ENCODE data around the gene REPIN1. TPM values are rescaled to one million over a fixed set of nuclear protein-coding genes. Genes with fewer than 3 reads are reported as not detected.
A peak's percentile ranks its signal among the peaks of the same experiment; 100 is the strongest.

The REPIN1 gene
- total RNA-seq, 1 experiment from 2014 or later, result 106 TPM

DNA sequence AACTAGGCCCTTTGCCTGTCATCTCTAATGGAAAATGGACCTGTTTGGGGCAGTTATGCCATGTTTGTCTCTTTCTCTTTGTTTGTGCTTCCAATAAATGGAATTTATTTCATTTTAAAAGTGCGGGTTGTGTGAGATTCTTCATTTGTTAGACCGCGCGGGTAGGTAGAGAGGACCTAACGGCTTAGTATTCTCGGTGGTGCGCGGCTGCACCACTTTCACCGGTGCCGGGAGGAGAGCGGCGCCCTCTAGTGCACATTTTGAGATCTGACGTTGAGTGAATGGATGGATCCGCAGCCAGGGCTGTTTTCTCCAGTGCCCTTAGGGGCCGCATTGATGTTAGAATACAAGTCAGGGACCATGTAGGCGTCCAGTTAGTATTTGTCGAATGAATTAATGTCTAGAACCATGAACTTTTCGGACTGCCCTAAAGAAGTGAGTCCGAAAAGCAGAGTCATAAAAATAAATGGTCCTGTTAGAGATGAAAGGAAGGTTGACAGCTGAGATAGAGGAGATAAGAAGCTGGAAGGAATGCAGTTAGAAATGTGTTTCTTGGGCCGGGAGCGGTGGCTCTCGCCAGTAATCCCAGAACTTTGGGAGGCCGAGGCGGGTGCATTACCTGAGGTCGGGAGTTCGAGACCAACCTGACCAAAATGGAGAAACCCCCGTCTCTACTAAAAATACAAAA, 52.5 kb downstream of the REPIN1 start:
- Histone ChIP-seq H3K27ac (ENCODE audit: low read depth, low read length) (no peak overlapping the region), H3K4me1 (ENCODE audit: control insufficient read depth in 1 of 2, insufficient read depth in 2 of 2, low read length in 2 of 2) (peaks cover 5 to 10% of the 10 kb centered on the region in 2 experiments; a peak in 3 of 4 replicates), H4K20me1 (ENCODE audit: insufficient read depth) (no peaks in the 10 kb centered on the region), H3K9me2 (ENCODE audit: insufficient read depth) (no peaks in the 10 kb centered on the region), H3K9me3 (ENCODE audit: control insufficient read depth in 1 of 2, insufficient read depth in 1 of 2, low read depth in 1 of 2, low read length in 2 of 2) (no peaks in the 10 kb centered on the region), H3K9ac (ENCODE audit: low read length) (no peak overlapping the region), H2AFZ (ENCODE audit: low read depth, low read length, poor library complexity, severe bottlenecking) (peak overlapping the region; percentile 99), H3K79me2 (ENCODE audit: insufficient read depth, low read length) (no peaks in the 10 kb centered on the region), H3K27me3 (ENCODE audit: insufficient read depth, low read length) (no peaks in the 10 kb centered on the region), H3K36me3 (ENCODE audit: control insufficient read depth in 1 of 2, insufficient read depth in 2 of 2, low read length in 2 of 2) (no peaks in the 10 kb centered on the region), H3K4me3 (replicated peaks in 1 of 2; ENCODE audit: low read depth in 1 of 2, low read length in 2 of 2) (no peak overlapping the region), H3K4me2 (ENCODE audit: low read length) (peak overlapping the region; percentile 56)
- no TSS peak for BruUV-seq (replicated peaks)
- peak; percentile 99 for ATAC-seq
- ChIA-PET CTCF (interaction anchor here (0.6 to 1.2 kb wide), 3 partner anchors 66 to 136 kb away, joined by 3 to 6 read pairs (median 5); no protein-coding TSS in a partner anchor), POLR2A (no interaction called here), RAD21 (ENCODE audit: low non-redundant PET in 1 of 2, low total read pairs in 2 of 2, uncharacterized antibody in 2 of 2, unreplicated experiment in 2 of 2) (no interaction called here)
- TF ChIP-seq, protein P1, sequence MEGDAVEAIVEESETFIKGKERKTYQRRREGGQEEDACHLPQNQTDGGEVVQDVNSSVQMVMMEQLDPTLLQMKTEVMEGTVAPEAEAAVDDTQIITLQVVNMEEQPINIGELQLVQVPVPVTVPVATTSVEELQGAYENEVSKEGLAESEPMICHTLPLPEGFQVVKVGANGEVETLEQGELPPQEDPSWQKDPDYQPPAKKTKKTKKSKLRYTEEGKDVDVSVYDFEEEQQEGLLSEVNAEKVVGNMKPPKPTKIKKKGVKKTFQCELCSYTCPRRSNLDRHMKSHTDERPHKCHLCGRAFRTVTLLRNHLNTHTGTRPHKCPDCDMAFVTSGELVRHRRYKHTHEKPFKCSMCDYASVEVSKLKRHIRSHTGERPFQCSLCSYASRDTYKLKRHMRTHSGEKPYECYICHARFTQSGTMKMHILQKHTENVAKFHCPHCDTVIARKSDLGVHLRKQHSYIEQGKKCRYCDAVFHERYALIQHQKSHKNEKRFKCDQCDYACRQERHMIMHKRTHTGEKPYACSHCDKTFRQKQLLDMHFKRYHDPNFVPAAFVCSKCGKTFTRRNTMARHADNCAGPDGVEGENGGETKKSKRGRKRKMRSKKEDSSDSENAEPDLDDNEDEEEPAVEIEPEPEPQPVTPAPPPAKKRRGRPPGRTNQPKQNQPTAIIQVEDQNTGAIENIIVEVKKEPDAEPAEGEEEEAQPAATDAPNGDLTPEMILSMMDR (IDR thresholded peaks at IDR 0.05 in 2 of 3, conservative IDR thresholded peaks at IDR 0.05 in 1 of 3; ENCODE audit: borderline replicate concordance in 1 of 3, insufficient read depth in 1 of 3, low read depth in 2 of 3, low read length in 2 of 3), result peak; percentile 84 to 96 (median 93)
- TF ChIP-seq SP1 (IDR thresholded peaks at IDR 0.05; ENCODE audit: low read depth) (no peak), YY1 (IDR thresholded peaks at IDR 0.05; ENCODE audit: extremely low read depth, insufficient replicate concordance, low read depth, low read length) (peak; percentile 58), RAD21 (IDR thresholded peaks at IDR 0.05; ENCODE audit: low read depth) (peak; percentile 95)
- TF ChIP-seq, protein P2, sequence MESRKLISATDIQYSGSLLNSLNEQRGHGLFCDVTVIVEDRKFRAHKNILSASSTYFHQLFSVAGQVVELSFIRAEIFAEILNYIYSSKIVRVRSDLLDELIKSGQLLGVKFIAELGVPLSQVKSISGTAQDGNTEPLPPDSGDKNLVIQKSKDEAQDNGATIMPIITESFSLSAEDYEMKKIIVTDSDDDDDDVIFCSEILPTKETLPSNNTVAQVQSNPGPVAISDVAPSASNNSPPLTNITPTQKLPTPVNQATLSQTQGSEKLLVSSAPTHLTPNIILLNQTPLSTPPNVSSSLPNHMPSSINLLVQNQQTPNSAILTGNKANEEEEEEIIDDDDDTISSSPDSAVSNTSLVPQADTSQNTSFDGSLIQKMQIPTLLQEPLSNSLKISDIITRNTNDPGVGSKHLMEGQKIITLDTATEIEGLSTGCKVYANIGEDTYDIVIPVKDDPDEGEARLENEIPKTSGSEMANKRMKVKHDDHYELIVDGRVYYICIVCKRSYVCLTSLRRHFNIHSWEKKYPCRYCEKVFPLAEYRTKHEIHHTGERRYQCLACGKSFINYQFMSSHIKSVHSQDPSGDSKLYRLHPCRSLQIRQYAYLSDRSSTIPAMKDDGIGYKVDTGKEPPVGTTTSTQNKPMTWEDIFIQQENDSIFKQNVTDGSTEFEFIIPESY (IDR thresholded peaks at IDR 0.05; ENCODE audit: extremely low read depth, insufficient replicate concordance, low read length), result no peak
- DNase-seq (ENCODE audit: low read depth, low spot score), result peak; percentile 77
- intact Hi-C loops (cut with micrococcal nuclease), result loop anchor here (1.0 kb wide), 2 partner anchors 65 to 135 kb away; no protein-coding TSS in a partner anchor
